Keratinocyte (primary cell): ENCODE measurements around the gene GOLGA6A. TPM values are rescaled to one million over a fixed set of nuclear protein-coding genes. Genes with fewer than 3 reads are reported as not detected.

Experiments
- DNase-seq: peaks from one replicate; pipeline ENCODE4 v3.0.0-alpha.2; 2011; ENCODE audit warnings: low read depth, missing footprints, low spot score
- FAIRE-seq: peaks from 2 replicates; lab custom pipeline; 2011; peaks lifted over from hg19 to GRCh38; lab: Jason Lieb, UNC
- H2AFZ ChIP-seq: 2 replicates; pipeline ENCODE4 v1.6.0; 2012; ENCODE audit warnings: low read length, control low read depth, inconsistent platforms; ENCODE audit not compliant: control insufficient read depth
- H3K27ac ChIP-seq: 2 replicates; pipeline ENCODE4 v1.5.1; 2011; ENCODE audit warnings: low read length; ENCODE audit not compliant: control insufficient read depth, insufficient read depth
- H3K27me3 ChIP-seq: 3 replicates; pipeline ENCODE4 v1.6.0; 2011; ENCODE audit warnings: low read length; ENCODE audit not compliant: control insufficient read depth, insufficient read depth; ENCODE audit errors: extremely low read depth
- H3K36me3 ChIP-seq, 2 experiments: 2 replicates in 1 of 2; 3 replicates in 1 of 2; pipeline ENCODE4 v1.5.1; 2011; ENCODE audit warnings: low read length in 2 of 2, mild to moderate bottlenecking in 1 of 2; ENCODE audit not compliant: control insufficient read depth in 2 of 2, insufficient read depth in 2 of 2; ENCODE audit errors: extremely low read depth in 1 of 2
- H3K4me1 ChIP-seq: 3 replicates; pipeline ENCODE4 v1.5.1; 2011; ENCODE audit warnings: low read length; ENCODE audit not compliant: control insufficient read depth, insufficient read depth; ENCODE audit errors: extremely low read depth
- H3K4me2 ChIP-seq: 3 replicates; pipeline ENCODE4 v1.6.0; 2011; ENCODE audit warnings: low read depth, low read length; ENCODE audit not compliant: control insufficient read depth, insufficient read depth; ENCODE audit errors: extremely low read depth
- H3K4me3 ChIP-seq, 3 experiments: fragments of 200-600 bp in 1 of 3; sonication (generic) in 1 of 3; 2 replicates in 2 of 3; 3 replicates in 1 of 3; pipeline ENCODE4 v1.5.1; 2011 to 2016; ENCODE audit warnings: low read length in 3 of 3, mild to moderate bottlenecking in 3 of 3, control low read depth in 2 of 3, inconsistent platforms in 1 of 3, low read depth in 1 of 3, mixed read lengths in 1 of 3, mixed run types in 1 of 3, moderate library complexity in 1 of 3; ENCODE audit not compliant: control insufficient read depth in 2 of 3, insufficient read depth in 2 of 3; ENCODE audit errors: extremely low read depth in 1 of 3
- H3K79me2 ChIP-seq: 2 replicates; pipeline ENCODE4 v1.6.0; 2012; ENCODE audit warnings: low read length; ENCODE audit not compliant: control insufficient read depth, insufficient read depth
- H3K9ac ChIP-seq: 3 replicates; pipeline ENCODE4 v1.6.0; 2011; ENCODE audit warnings: low read length; ENCODE audit not compliant: control insufficient read depth, insufficient read depth; ENCODE audit errors: extremely low read depth
- H3K9me1 ChIP-seq: 3 replicates; pipeline ENCODE4 v1.6.0; 2011; ENCODE audit warnings: low read length; ENCODE audit not compliant: control insufficient read depth, insufficient read depth; ENCODE audit errors: extremely low read depth
- H3K9me3 ChIP-seq: 2 replicates; pipeline ENCODE4 v1.5.1; 2012; ENCODE audit warnings: low read depth, low read length; ENCODE audit not compliant: control insufficient read depth
- H4K20me1 ChIP-seq: 3 replicates; pipeline ENCODE4 v1.6.0; 2011; ENCODE audit warnings: low read length; ENCODE audit not compliant: control insufficient read depth, insufficient read depth; ENCODE audit errors: extremely low read depth
- EZH2 ChIP-seq: IDR thresholded peaks from one replicate; pipeline ENCODE4 v1.6.1; 2012; ENCODE audit warnings: inconsistent platforms, mild to moderate bottlenecking, low read length, moderate library complexity
- dilution Hi-C: fragments of 300-500 bp; cut with MboI; formaldehyde crosslinking; loops from one replicate; pipeline ENCODE4 v1.7.0; 2020; ENCODE audit warnings: low sequenced_read_pairs; ENCODE audit not compliant: extremely low pct_ligation_motif_present
- polyA plus RNA-seq, 5 experiments: library from polyadenylated mRNA; depleted of rRNA in 3 of 5; stranded (reverse) in 3 of 5; stranded (forward) in 1 of 5; unstranded in 1 of 5; fragments of >200 nt; gene quantifications; 1 replicate in 1 of 5; 2 replicates in 3 of 5; 3 replicates in 1 of 5; pipeline versions ENCODE4 v1.2.1 to v1.2.3, GENCODE V29; 2011 to 2012; ENCODE audit warnings: missing spikeins in 2 of 5, low read depth in 1 of 5, low replicate concordance in 1 of 5
- TF ChIP-seq, protein P1 (sequence below), 3 experiments: IDR thresholded peaks in 1 of 3; conservative IDR thresholded peaks in 1 of 3; optimal IDR thresholded peaks in 1 of 3; 2 replicates in 2 of 3; 3 replicates in 1 of 3; pipeline versions ENCODE3 to v1.5.1; 2011; ENCODE audit warnings: low read length in 3 of 3, mild to moderate bottlenecking in 3 of 3, moderate library complexity in 2 of 3, control low read depth in 1 of 3, inconsistent platforms in 1 of 3; ENCODE audit not compliant: insufficient read depth in 2 of 3; ENCODE audit errors: extremely low read depth in 1 of 3

GOLGA6A gene
- polyA plus RNA-seq, 1 donor (not counting 4 experiments of a cell fraction or from before 2014, with no cell fraction given), result not detected

GRCh38 chr15:74046275-74046674, 36.1 kb downstream of the GOLGA6A start:
- no peaks in the 10 kb centered on the region for H3K79me2 ChIP-seq
- H3K9me3 ChIP-seq, result no peaks in the 10 kb centered on the region
- no peaks in the 10 kb centered on the region for H3K9me1 ChIP-seq
- dilution Hi-C loops, result no loop called here
- H2AFZ ChIP-seq, result no peak overlapping the region
- TF ChIP-seq EZH2, result no peak
- TF ChIP-seq, protein P1, sequence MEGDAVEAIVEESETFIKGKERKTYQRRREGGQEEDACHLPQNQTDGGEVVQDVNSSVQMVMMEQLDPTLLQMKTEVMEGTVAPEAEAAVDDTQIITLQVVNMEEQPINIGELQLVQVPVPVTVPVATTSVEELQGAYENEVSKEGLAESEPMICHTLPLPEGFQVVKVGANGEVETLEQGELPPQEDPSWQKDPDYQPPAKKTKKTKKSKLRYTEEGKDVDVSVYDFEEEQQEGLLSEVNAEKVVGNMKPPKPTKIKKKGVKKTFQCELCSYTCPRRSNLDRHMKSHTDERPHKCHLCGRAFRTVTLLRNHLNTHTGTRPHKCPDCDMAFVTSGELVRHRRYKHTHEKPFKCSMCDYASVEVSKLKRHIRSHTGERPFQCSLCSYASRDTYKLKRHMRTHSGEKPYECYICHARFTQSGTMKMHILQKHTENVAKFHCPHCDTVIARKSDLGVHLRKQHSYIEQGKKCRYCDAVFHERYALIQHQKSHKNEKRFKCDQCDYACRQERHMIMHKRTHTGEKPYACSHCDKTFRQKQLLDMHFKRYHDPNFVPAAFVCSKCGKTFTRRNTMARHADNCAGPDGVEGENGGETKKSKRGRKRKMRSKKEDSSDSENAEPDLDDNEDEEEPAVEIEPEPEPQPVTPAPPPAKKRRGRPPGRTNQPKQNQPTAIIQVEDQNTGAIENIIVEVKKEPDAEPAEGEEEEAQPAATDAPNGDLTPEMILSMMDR (optimal IDR thresholded peaks at IDR 0.05 in 1 of 3, IDR thresholded peaks at IDR 0.05 in 1 of 3, conservative IDR thresholded peaks at IDR 0.05 in 1 of 3; ENCODE audit: extremely low read depth in 1 of 3, insufficient read depth in 2 of 3, low read length in 3 of 3), result no peak
- no peak overlapping the region for H3K27ac ChIP-seq
- no peaks in the 10 kb centered on the region for H3K27me3 ChIP-seq
- H3K4me2 ChIP-seq, result no peak overlapping the region
- H3K4me1 ChIP-seq, result peaks cover 7% of the 10 kb centered on the region
- H3K36me3 ChIP-seq, result peaks cover 0 to 12% of the 10 kb centered on the region in 2 experiments
- peaks cover 5% of the 10 kb centered on the region for H4K20me1 ChIP-seq
- FAIRE-seq (no peak), DNase-seq (no peak)
- H3K4me3 ChIP-seq, result no peak overlapping the region
- no peak overlapping the region for H3K9ac ChIP-seq

GRCh38 chr15:74045636-74046274, 36.6 kb downstream of the GOLGA6A start:
- Histone ChIP-seq H3K9me1 (no peaks in the 10 kb centered on the region), H2AFZ (no peak overlapping the region), H3K4me2 (no peak overlapping the region), H3K9ac (no peak overlapping the region), H3K36me3 (peaks cover 0 to 16% of the 10 kb centered on the region in 2 experiments), H3K4me3 (no peak overlapping the region), H3K4me1 (peaks cover 2% of the 10 kb centered on the region), H3K79me2 (no peaks in the 10 kb centered on the region), H4K20me1 (peaks cover 5% of the 10 kb centered on the region), H3K27ac (no peak overlapping the region), H3K27me3 (no peaks in the 10 kb centered on the region), H3K9me3 (no peaks in the 10 kb centered on the region)
- no peak for TF ChIP-seq EZH2
- TF ChIP-seq, protein P1 (optimal IDR thresholded peaks at IDR 0.05 in 1 of 3, IDR thresholded peaks at IDR 0.05 in 1 of 3, conservative IDR thresholded peaks at IDR 0.05 in 1 of 3; ENCODE audit: extremely low read depth in 1 of 3, insufficient read depth in 2 of 3, low read length in 3 of 3), result no peak
- dilution Hi-C loops, result no loop called here
- FAIRE-seq, result no peak
- no peak for DNase-seq
